HEK293 (cell line): ENCODE data around the gene SETD5.

Experiments used
- CTCF ChIA-PET: fragments of 350-600 bp; formaldehyde crosslinking; extraction: SDS; loops from one replicate; lab custom pipeline; 2021; ENCODE audit warnings: antibody characterized with exemption; lab: Yijun Ruan, JAX
- POLR2A ChIA-PET: fragments of 300-600 bp; formaldehyde crosslinking; extraction: SDS; loops from one replicate; lab custom pipeline; 2020; ENCODE audit warnings: antibody characterized with exemption, inconsistent platforms; lab: Yijun Ruan, JAX
- H3K27ac ChIP-seq: fragments of 200-500 bp; sonication (Bioruptor generic); 2 replicates; pipeline ENCODE4 v1.5.1; 2014; ENCODE audit warnings: low read depth, low read length, control low read depth, inconsistent platforms; ENCODE audit errors: extremely low read depth
- H3K36me3 ChIP-seq, 2 experiments: fragments of 200-500 bp in 1 of 2; sonication (Bioruptor generic) in 1 of 2; 1 replicate in 1 of 2; 2 replicates in 1 of 2; pipeline ENCODE4 v1.5.1; 2014 to 2017; ENCODE audit warnings: inconsistent platforms in 2 of 2, low read length in 2 of 2; ENCODE audit not compliant: control insufficient read depth in 2 of 2, insufficient read depth in 1 of 2
- H3K4me1 ChIP-seq: fragments of 200-500 bp; sonication (Bioruptor generic); 2 replicates; pipeline ENCODE4 v1.5.1; 2014; ENCODE audit warnings: mild to moderate bottlenecking, low read length, inconsistent platforms; ENCODE audit not compliant: control insufficient read depth, insufficient read depth
- H3K4me3 ChIP-seq: 2 replicates; pipeline ENCODE4 v1.5.1; 2011; ENCODE audit warnings: low read depth, mild to moderate bottlenecking, control low read depth, low read length, moderate library complexity
- H3K9me3 ChIP-seq: fragments of 200-500 bp; sonication (Bioruptor generic); 2 replicates; pipeline ENCODE4 v1.5.1; 2014; ENCODE audit warnings: low read depth, low read length, inconsistent platforms; ENCODE audit not compliant: control insufficient read depth, insufficient read depth
- GLIS1 ChIP-seq: fragments of 450-650 bp; formaldehyde crosslinking; IDR thresholded peaks from 2 replicates; pipeline ENCODE4 v1.5.1; 2016; ENCODE audit warnings: missing biosample characterization, missing genetic modification characterization
- KLF9 ChIP-seq: fragments of 450-650 bp; formaldehyde crosslinking; IDR thresholded peaks from 2 replicates; pipeline ENCODE4 v1.5.1; 2016; ENCODE audit warnings: missing biosample characterization, missing genetic modification characterization, low read depth
- SALL2 ChIP-seq: fragments of 450-650 bp; formaldehyde crosslinking; IDR thresholded peaks from 2 replicates; pipeline ENCODE4 v1.5.0; 2017; ENCODE audit warnings: missing biosample characterization, mild to moderate bottlenecking, missing genetic modification characterization, borderline replicate concordance
- SCRT1 ChIP-seq: fragments of 450-650 bp; formaldehyde crosslinking; IDR thresholded peaks from 2 replicates; pipeline ENCODE4 v1.5.1; 2016; ENCODE audit warnings: missing biosample characterization, missing genetic modification characterization, borderline replicate concordance
- ZFP41 ChIP-seq: fragments of 450-650 bp; formaldehyde crosslinking; IDR thresholded peaks from 2 replicates; pipeline ENCODE4 v1.5.1; 2016; ENCODE audit warnings: missing biosample characterization, missing genetic modification characterization, borderline replicate concordance
- ZNF155 ChIP-seq: fragments of 450-650 bp; formaldehyde crosslinking; IDR thresholded peaks from 2 replicates; pipeline ENCODE4 v1.5.1; 2016; ENCODE audit warnings: missing biosample characterization, missing genetic modification characterization
- ZNF23 ChIP-seq: fragments of 450-650 bp; formaldehyde crosslinking; IDR thresholded peaks from 2 replicates; pipeline ENCODE4 v1.5.1; 2016; ENCODE audit warnings: missing biosample characterization, missing genetic modification characterization, borderline replicate concordance
- ZNF266 ChIP-seq: fragments of 450-650 bp; formaldehyde crosslinking; IDR thresholded peaks from 2 replicates; pipeline ENCODE4 v1.5.1; 2016; ENCODE audit warnings: missing biosample characterization, missing genetic modification characterization, low read depth
- ZNF302 ChIP-seq: fragments of 450-650 bp; formaldehyde crosslinking; IDR thresholded peaks from 2 replicates; pipeline ENCODE4 v1.5.1; 2016; ENCODE audit warnings: missing biosample characterization, missing genetic modification characterization, low read depth
- ZNF561 ChIP-seq: fragments of 450-650 bp; IDR thresholded peaks from 2 replicates; pipeline ENCODE4 v1.5.1; 2018; ENCODE audit warnings: missing biosample characterization, missing genetic modification characterization, borderline replicate concordance
- ZNF623 ChIP-seq: fragments of 450-650 bp; formaldehyde crosslinking; IDR thresholded peaks from 2 replicates; pipeline ENCODE4 v1.5.1; 2016; ENCODE audit warnings: missing biosample characterization, missing genetic modification characterization
- ZNF624 ChIP-seq: fragments of 450-650 bp; formaldehyde crosslinking; IDR thresholded peaks from 2 replicates; pipeline ENCODE4 v1.5.1; 2017; ENCODE audit warnings: missing biosample characterization, missing genetic modification characterization
- ZNF785 ChIP-seq: fragments of 450-650 bp; formaldehyde crosslinking; IDR thresholded peaks from 2 replicates; pipeline ENCODE4 v1.5.1; 2016; ENCODE audit warnings: missing biosample characterization, missing genetic modification characterization
- ZNF837 ChIP-seq: fragments of 450-650 bp; formaldehyde crosslinking; IDR thresholded peaks from 2 replicates; pipeline ENCODE4 v1.5.1; 2016; ENCODE audit warnings: missing biosample characterization, missing genetic modification characterization
- ZSCAN16 ChIP-seq: fragments of 450-650 bp; formaldehyde crosslinking; IDR thresholded peaks from 2 replicates; pipeline ENCODE4 v1.5.1; 2016; ENCODE audit warnings: missing biosample characterization, missing genetic modification characterization
- TF ChIP-seq, protein P1 (sequence below): fragments of 450-650 bp; formaldehyde crosslinking; IDR thresholded peaks from 2 replicates; pipeline ENCODE4 v1.5.1; 2017; ENCODE audit warnings: missing biosample characterization, missing genetic modification characterization
- TF ChIP-seq, protein P2 (sequence below): fragments of 450-650 bp; formaldehyde crosslinking; IDR thresholded peaks from 2 replicates; pipeline ENCODE4 v1.5.1; 2016; ENCODE audit warnings: missing biosample characterization, missing genetic modification characterization
- TF ChIP-seq, protein P3 (sequence below): sonication (generic); formaldehyde crosslinking; IDR thresholded peaks from 2 replicates; pipeline ENCODE4 v1.8.1; 2022; ENCODE audit warnings: mild to moderate bottlenecking, moderate library complexity, missing genetic modification reagents

The SETD5 gene

DNA sequence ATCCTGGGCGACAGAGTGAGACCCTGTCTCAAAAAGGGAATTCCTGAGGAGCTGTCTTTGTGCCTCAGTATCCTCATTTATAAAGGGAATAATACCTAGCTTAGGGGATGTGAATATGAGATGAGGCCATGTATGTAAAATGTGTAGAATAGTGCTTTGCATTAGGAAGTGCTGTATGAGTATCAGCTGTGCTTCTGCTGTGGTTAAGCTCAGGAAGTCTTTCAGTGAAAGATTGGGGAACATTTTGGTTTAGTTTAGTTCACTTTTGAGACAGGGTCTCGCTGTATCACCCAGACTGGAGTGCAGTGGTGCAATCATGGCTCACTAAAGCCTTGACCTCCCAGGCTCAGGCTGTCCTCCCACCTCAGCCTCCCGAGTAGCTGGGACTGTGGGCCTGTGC is 23.9 kb upstream of the SETD5 start:
- ChIA-PET CTCF (no interaction called here), POLR2A (interaction anchor here (2.8 kb wide), 1 partner anchor 10 kb away, joined by 14 read pairs; the partner anchor contains the start of gene THUMPD3)
- Histone ChIP-seq H3K9me3 (no peaks in the 10 kb centered on the region), H3K27ac (no peak overlapping the region), H3K4me3 (no peak overlapping the region), H3K36me3 (peaks cover 96 to 97% of the 10 kb centered on the region in 2 experiments), H3K4me1 (no peaks in the 10 kb centered on the region)
- TF ChIP-seq ZNF155 (tag by site-specific recombination) (no peak), SCRT1 (tag by site-specific recombination) (no peak), ZFP41 (no peak), GLIS1 (no peak), ZNF624 (no peak)
- TF ChIP-seq, protein P1, sequence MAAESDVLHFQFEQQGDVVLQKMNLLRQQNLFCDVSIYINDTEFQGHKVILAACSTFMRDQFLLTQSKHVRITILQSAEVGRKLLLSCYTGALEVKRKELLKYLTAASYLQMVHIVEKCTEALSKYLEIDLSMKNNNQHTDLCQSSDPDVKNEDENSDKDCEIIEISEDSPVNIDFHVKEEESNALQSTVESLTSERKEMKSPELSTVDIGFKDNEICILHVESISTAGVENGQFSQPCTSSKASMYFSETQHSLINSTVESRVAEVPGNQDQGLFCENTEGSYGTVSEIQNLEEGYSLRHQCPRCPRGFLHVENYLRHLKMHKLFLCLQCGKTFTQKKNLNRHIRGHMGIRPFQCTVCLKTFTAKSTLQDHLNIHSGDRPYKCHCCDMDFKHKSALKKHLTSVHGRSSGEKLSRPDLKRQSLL (tag by site-specific recombination) = no peak
- TF ChIP-seq, protein P2, sequence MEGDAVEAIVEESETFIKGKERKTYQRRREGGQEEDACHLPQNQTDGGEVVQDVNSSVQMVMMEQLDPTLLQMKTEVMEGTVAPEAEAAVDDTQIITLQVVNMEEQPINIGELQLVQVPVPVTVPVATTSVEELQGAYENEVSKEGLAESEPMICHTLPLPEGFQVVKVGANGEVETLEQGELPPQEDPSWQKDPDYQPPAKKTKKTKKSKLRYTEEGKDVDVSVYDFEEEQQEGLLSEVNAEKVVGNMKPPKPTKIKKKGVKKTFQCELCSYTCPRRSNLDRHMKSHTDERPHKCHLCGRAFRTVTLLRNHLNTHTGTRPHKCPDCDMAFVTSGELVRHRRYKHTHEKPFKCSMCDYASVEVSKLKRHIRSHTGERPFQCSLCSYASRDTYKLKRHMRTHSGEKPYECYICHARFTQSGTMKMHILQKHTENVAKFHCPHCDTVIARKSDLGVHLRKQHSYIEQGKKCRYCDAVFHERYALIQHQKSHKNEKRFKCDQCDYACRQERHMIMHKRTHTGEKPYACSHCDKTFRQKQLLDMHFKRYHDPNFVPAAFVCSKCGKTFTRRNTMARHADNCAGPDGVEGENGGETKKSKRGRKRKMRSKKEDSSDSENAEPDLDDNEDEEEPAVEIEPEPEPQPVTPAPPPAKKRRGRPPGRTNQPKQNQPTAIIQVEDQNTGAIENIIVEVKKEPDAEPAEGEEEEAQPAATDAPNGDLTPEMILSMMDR (tag by site-specific recombination) = no peak

DNA sequence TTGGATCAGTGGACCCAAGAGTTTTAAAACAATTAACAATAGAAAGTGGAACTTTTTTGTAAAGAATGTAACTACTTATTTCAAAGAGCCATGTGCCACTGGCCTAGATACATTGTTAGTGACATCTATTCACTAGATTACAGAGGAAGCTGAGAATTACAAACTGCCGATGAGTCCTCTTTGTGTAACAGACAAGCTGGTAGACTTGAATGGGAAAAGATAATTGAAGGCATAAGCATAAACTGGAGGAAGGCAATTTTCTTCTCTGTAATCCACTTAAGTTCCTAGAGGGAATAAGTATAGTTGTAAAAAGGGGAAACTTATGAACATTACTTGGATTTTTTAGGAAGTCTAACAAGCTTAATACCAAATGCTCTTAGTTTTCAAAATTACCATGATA is 19.4 kb upstream of the SETD5 start:
- Histone ChIP-seq H3K4me3 (no peak overlapping the region), H3K9me3 (no peaks in the 10 kb centered on the region), H3K27ac (no peak overlapping the region), H3K4me1 (no peaks in the 10 kb centered on the region), H3K36me3 (peaks cover 84 to 86% of the 10 kb centered on the region in 2 experiments)
- TF ChIP-seq ZNF837 = no peak
- no peak for TF ChIP-seq SALL2 (tag by site-specific recombination)
- TF ChIP-seq ZNF561 = no peak
- no peak for TF ChIP-seq ZNF623
- TF ChIP-seq ZNF785 (tag by site-specific recombination) = no peak
- no peak for TF ChIP-seq ZNF302 (tag by site-specific recombination)
- no peak for TF ChIP-seq ZNF266 (tag by site-specific recombination)
- ChIA-PET POLR2A (interaction anchor here (2.9 to 3.5 kb wide), 2 partner anchors 15 to 18 kb away, joined by 15 to 16 read pairs; partner anchors contain the start of genes SETD5 and THUMPD3), CTCF (interaction anchor here (0.5 to 0.7 kb wide), 2 partner anchors 16 to 656 kb away, joined by 3 to 4 read pairs; no protein-coding TSS in a partner anchor)

DNA sequence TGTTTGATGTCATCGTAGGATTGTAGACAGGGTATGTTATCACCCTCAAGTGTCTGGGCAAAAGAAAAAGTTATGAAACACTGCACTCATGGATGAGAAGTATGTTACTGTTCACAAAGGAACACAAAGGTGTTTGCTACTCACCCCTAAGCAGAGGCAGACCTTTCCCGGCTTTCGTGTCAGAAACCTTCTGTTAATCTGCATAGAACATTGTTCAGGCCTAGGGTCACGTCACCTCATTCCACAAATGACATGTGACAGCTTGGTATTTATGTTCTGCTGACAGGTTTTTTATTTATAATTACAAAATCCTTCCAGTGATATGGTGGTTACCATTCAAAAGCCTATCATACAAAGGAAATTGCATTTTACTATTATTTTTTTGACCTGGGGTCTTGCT is 18.1 kb upstream of the SETD5 start:
- H3K36me3 ChIP-seq = peaks cover 82 to 84% of the 10 kb centered on the region in 2 experiments
- POLR2A ChIA-PET = interaction anchor here (2.9 to 3.5 kb wide), 2 partner anchors 16 to 17 kb away, joined by 15 to 16 read pairs; partner anchors contain the start of genes SETD5 and THUMPD3
- TF ChIP-seq ZNF23 (tag by site-specific recombination) (no peak), ZSCAN16 (tag by site-specific recombination) (no peak), KLF9 (tag by site-specific recombination) (no peak)
- TF ChIP-seq, protein P3, sequence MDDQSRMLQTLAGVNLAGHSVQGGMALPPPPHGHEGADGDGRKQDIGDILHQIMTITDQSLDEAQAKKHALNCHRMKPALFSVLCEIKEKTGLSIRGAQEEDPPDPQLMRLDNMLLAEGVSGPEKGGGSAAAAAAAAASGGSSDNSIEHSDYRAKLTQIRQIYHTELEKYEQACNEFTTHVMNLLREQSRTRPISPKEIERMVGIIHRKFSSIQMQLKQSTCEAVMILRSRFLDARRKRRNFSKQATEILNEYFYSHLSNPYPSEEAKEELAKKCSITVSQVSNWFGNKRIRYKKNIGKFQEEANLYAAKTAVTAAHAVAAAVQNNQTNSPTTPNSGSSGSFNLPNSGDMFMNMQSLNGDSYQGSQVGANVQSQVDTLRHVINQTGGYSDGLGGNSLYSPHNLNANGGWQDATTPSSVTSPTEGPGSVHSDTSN (CRISPR knock-in tag) = no peak
- TF ChIP-seq, all 188 proteins: peak for 0
- H3K4me3 ChIP-seq = no peak overlapping the region
- no peaks in the 10 kb centered on the region for H3K4me1 ChIP-seq
- H3K9me3 ChIP-seq = no peaks in the 10 kb centered on the region
- CTCF ChIA-PET = interaction anchor here (0.7 kb wide), 1 partner anchor 22 kb away, joined by 4 read pairs; no protein-coding TSS in a partner anchor
- no peak overlapping the region for H3K27ac ChIP-seq
